Panc1 (cell line): ENCODE data around the gene TAF6L. TPM values are rescaled to one million over a fixed set of nuclear protein-coding genes. Genes with fewer than 3 reads are reported as not detected.

Experiments used
- ATAC-seq: fragments of 200-7000 bp; cut with Tn5 transposase; 2 replicates; pipeline ENCODE4 v1.9.1; 2020; ENCODE audit warnings: mild to moderate bottlenecking, moderate library complexity
- BruUV-seq: library from RNA; stranded (reverse); fragments of 400-500 nt; replicated peaks from 2 replicates; lab custom pipeline; 2021; lab: Mats Ljungman, UMichigan
- CTCF ChIA-PET: fragments of 300-600 bp; sonication (Branson Sonifier 250); formaldehyde crosslinking; loops from one replicate; lab custom pipeline; 2022; ENCODE audit warnings: antibody characterized with exemption; lab: Charles Lee
- POLR2A ChIA-PET: fragments of 300-600 bp; sonication (Branson Sonifier 250); formaldehyde crosslinking; loops from one replicate; lab custom pipeline; 2022; ENCODE audit warnings: antibody characterized with exemption; lab: Charles Lee
- DNase-seq: peaks from one replicate; pipeline ENCODE4 v3.0.0-alpha.2; 2010; ENCODE audit warnings: low read depth, low spot score
- H3K27ac ChIP-seq: 2 replicates; pipeline ENCODE4 v1.5.1; 2011; ENCODE audit warnings: mild to moderate bottlenecking, low read length, inconsistent platforms
- H3K27me3 ChIP-seq: fragments of 200-500 bp; sonication (Bioruptor generic); 2 replicates; pipeline ENCODE4 v1.6.0; 2014; ENCODE audit warnings: low read length, inconsistent platforms; ENCODE audit not compliant: control insufficient read depth, insufficient read depth
- H3K36me3 ChIP-seq: fragments of 200-500 bp; sonication (Bioruptor generic); 2 replicates; pipeline ENCODE4 v1.5.1; 2014; ENCODE audit warnings: inconsistent platforms, mild to moderate bottlenecking, low read length, moderate library complexity; ENCODE audit not compliant: control insufficient read depth, insufficient read depth
- H3K4me1 ChIP-seq: 2 replicates; pipeline ENCODE4 v1.5.1; 2011; ENCODE audit warnings: inconsistent platforms, mild to moderate bottlenecking, low read length, moderate library complexity; ENCODE audit not compliant: control insufficient read depth, insufficient read depth
- H3K4me3 ChIP-seq, 2 experiments: 2 replicates each; pipeline ENCODE4 v1.5.1; 2011 to 2012; ENCODE audit warnings: low read depth in 2 of 2, low read length in 2 of 2, mild to moderate bottlenecking in 2 of 2, inconsistent platforms in 1 of 2, moderate library complexity in 1 of 2
- H3K9me3 ChIP-seq: fragments of 200-500 bp; sonication (Bioruptor generic); 2 replicates; pipeline ENCODE4 v1.5.1; 2014; ENCODE audit warnings: low read depth, mild to moderate bottlenecking, inconsistent platforms, low read length, moderate library complexity; ENCODE audit not compliant: control insufficient read depth, insufficient read depth
- CTCF ChIP-seq: fragments of 450-650 bp; IDR thresholded peaks from 2 replicates; pipeline ENCODE4 v1.5.1; 2017; ENCODE audit warnings: mild to moderate bottlenecking
- POLR2AphosphoS5 ChIP-seq: IDR thresholded peaks from 2 replicates; pipeline ENCODE4 v1.6.1; 2012; ENCODE audit warnings: mild to moderate bottlenecking, low read depth, low read length, moderate library complexity
- REST ChIP-seq, 2 experiments: IDR thresholded peaks; 2 replicates each; pipeline ENCODE4 v1.6.1; 2011 to 2012; ENCODE audit warnings: low read depth in 2 of 2, control low read depth in 1 of 2, low read length in 1 of 2, mild to moderate bottlenecking in 1 of 2, moderate library complexity in 1 of 2; ENCODE audit not compliant: insufficient read depth in 1 of 2
- SIN3A ChIP-seq: IDR thresholded peaks from 2 replicates; pipeline ENCODE4 v1.6.1; 2012; ENCODE audit warnings: low read depth, mild to moderate bottlenecking, low read length, moderate library complexity, borderline replicate concordance; ENCODE audit not compliant: insufficient read depth
- TCF7L2 ChIP-seq: IDR thresholded peaks from 2 replicates; pipeline ENCODE4 v1.6.1; 2011; ENCODE audit warnings: mild to moderate bottlenecking, low read depth, low read length, inconsistent platforms
- in situ Hi-C: cut with HindIII; loops from 2 replicates; pipeline ENCODE4 v1.10.0; 2016; ENCODE audit warnings: low sequenced_read_pairs, low pct_unique_long_range_greater_than_20kb
- intact Hi-C: fragments of 100-400 bp; cut with micrococcal nuclease; formaldehyde crosslinking; loops from one replicate; pipeline ENCODE4 v1.10.0; 2022; ENCODE audit not compliant: unreplicated experiment
- total RNA-seq: library from RNA; stranded (reverse); gene quantifications from one replicate; pipeline ENCODE4 v1.2.1, GENCODE V29; 2021; ENCODE audit not compliant: unreplicated experiment

TAF6L gene
- total RNA-seq, 1 experiment from 2014 or later = 32.6 TPM

GRCh38 chr11:62792202-62792575 lies 21.0 kb downstream of the TAF6L start:
- BruUV-seq = no TSS peak

GRCh38 chr11:62794201-62794775 lies 23.1 kb downstream of the TAF6L start:
- CTCF ChIA-PET = interaction anchor here (0.5 to 0.7 kb wide), 2 partner anchors 21 to 114 kb away, joined by 4 to 6 read pairs; no protein-coding TSS in a partner anchor
- Histone ChIP-seq H3K36me3 (peaks cover 3% of the 10 kb centered on the region), H3K27ac (no peak overlapping the region)

More at GRCh38 chr11:62792202-62792575, 21.0 kb downstream of the TAF6L start:
- ChIA-PET CTCF (no interaction called here), POLR2A (interaction anchor here (0.6 kb wide), 1 partner anchor 124 kb away, joined by 7 read pairs; no protein-coding TSS in a partner anchor)
- in situ Hi-C loops = no loop called here
- Histone ChIP-seq H3K4me1 (peaks cover 29% of the 10 kb centered on the region), H3K27me3 (no peaks in the 10 kb centered on the region), H3K4me3 (peak overlapping the region; percentile 86 to 87; a peak in 3 of 4 replicates), H3K36me3 (peaks cover 3% of the 10 kb centered on the region), H3K9me3 (no peaks in the 10 kb centered on the region), H3K27ac (peak overlapping the region; percentile 87)
- ATAC-seq (0 out of 2 replicates have a peak, but pooled peaks have one; percentile 8), DNase-seq (no peak)
- intact Hi-C loops = no loop called here
- TF ChIP-seq TCF7L2 = no peak
- no peak for TF ChIP-seq CTCF
- no peak for TF ChIP-seq POLR2AphosphoS5
- no peak for TF ChIP-seq REST (IDR thresholded peaks at IDR 0.05; ENCODE audit: insufficient read depth in 1 of 2, low read depth in 2 of 2, low read length in 1 of 2)
- TF ChIP-seq SIN3A = no peak

More at GRCh38 chr11:62794201-62794775, 23.1 kb downstream of the TAF6L start:
- H3K27me3 ChIP-seq = no peaks in the 10 kb centered on the region
- in situ Hi-C loops (no loop called here), intact Hi-C loops (no loop called here)
- TF ChIP-seq TCF7L2 (no peak), CTCF (no peak), REST (IDR thresholded peaks at IDR 0.05; ENCODE audit: insufficient read depth in 1 of 2, low read depth in 2 of 2, low read length in 1 of 2) (no peak), POLR2AphosphoS5 (no peak), SIN3A (no peak)
- no TSS peak for BruUV-seq
- ATAC-seq (no peak), DNase-seq (no peak)
- POLR2A ChIA-PET = no interaction called here
- H3K4me3 ChIP-seq = no peak overlapping the region
- H3K9me3 ChIP-seq = no peaks in the 10 kb centered on the region
- peaks cover 21% of the 10 kb centered on the region for H3K4me1 ChIP-seq
